HCT116 (cell line): ENCODE results near the gene PTTG2. TPM values are rescaled to one million over a fixed set of nuclear protein-coding genes. Genes with fewer than 3 reads are reported as not detected.

Source experiments
- ATAC-seq: fragments of 200-7000 bp; cut with Tn5 transposase; 2 replicates; pipeline ENCODE4 v1.9.1; 2020; ENCODE audit warnings: mild to moderate bottlenecking, moderate library complexity
- BruUV-seq: library from RNA; stranded (reverse); fragments of 400-500 nt; replicated peaks from 2 replicates; lab custom pipeline; 2021; lab: Mats Ljungman, UMichigan
- CTCF ChIA-PET: fragments of 300-600 bp; sonication (Branson Sonifier 250); formaldehyde crosslinking; loops from one replicate; lab custom pipeline; 2021; ENCODE audit warnings: antibody characterized with exemption; lab: Charles Lee
- POLR2A ChIA-PET: fragments of 300-600, 350-600 bp; sonication (Branson Sonifier 250); formaldehyde crosslinking; loops from one replicate; lab custom pipeline; 2021; ENCODE audit warnings: antibody characterized with exemption; lab: Charles Lee
- RAD21 ChIA-PET, 2 experiments: fragments of 300-600 bp; sonication (Branson Sonifier 250); formaldehyde crosslinking; loops; one replicate each; lab custom pipeline; 2023; ENCODE audit warnings: low total read pairs in 2 of 2; ENCODE audit not compliant: uncharacterized antibody in 2 of 2, unreplicated experiment in 2 of 2, low non-redundant PET in 1 of 2; lab: Charles Lee
- DNase-seq: peaks from one replicate; pipeline ENCODE4 v3.0.0-alpha.2; 2010; ENCODE audit warnings: low read depth, low spot score
- H2AFZ ChIP-seq: fragments of 200-600 bp; shearing (Covaris generic), sonication (generic); 2 replicates; pipeline ENCODE4 v1.6.1; 2017; ENCODE audit warnings: low read depth, mixed run types, mixed read lengths, antibody characterized with exemption, low read length; ENCODE audit not compliant: poor library complexity, severe bottlenecking
- H3K27ac ChIP-seq: 2 replicates; pipeline ENCODE4 v1.5.1; 2012; ENCODE audit warnings: low read depth, low read length
- H3K27me3 ChIP-seq: fragments of 200-600 bp; sonication (generic); 2 replicates; pipeline ENCODE4 v1.6.1; 2016; ENCODE audit warnings: mixed run types, low read length, mixed read lengths; ENCODE audit not compliant: insufficient read depth
- H3K36me3 ChIP-seq, 2 experiments: fragments of 200-500 bp in 1 of 2; fragments of 200-600 bp in 1 of 2; sonication (Bioruptor generic) in 1 of 2; sonication (generic) in 1 of 2; 2 replicates each; pipeline versions ENCODE4 v1.5.1 to v1.6.1; 2014 to 2016; ENCODE audit warnings: low read length in 2 of 2, inconsistent platforms in 1 of 2, mixed read lengths in 1 of 2, mixed run types in 1 of 2; ENCODE audit not compliant: insufficient read depth in 2 of 2, control insufficient read depth in 1 of 2
- H3K4me1 ChIP-seq, 2 experiments: fragments of 200-600 bp in 1 of 2; sonication (generic) in 1 of 2; 2 replicates each; pipeline versions ENCODE4 v1.5.1 to v1.6.1; 2012 to 2017; ENCODE audit warnings: low read length in 2 of 2, inconsistent platforms in 1 of 2, mild to moderate bottlenecking in 1 of 2, mixed read lengths in 1 of 2, mixed run types in 1 of 2, moderate library complexity in 1 of 2; ENCODE audit not compliant: insufficient read depth in 2 of 2, control insufficient read depth in 1 of 2
- H3K4me2 ChIP-seq: fragments of 200-600 bp; sonication (generic); 2 replicates; pipeline ENCODE4 v1.6.1; 2017; ENCODE audit warnings: mixed run types, low read length, mixed read lengths
- H3K4me3 ChIP-seq, 2 experiments: fragments of 200-600 bp in 1 of 2; sonication (generic) in 1 of 2; replicated peaks in 1 of 2; 2 replicates each; pipeline ENCODE4 v1.5.1; 2011 to 2016; ENCODE audit warnings: low read length in 2 of 2, control low read depth in 1 of 2, low read depth in 1 of 2, mild to moderate bottlenecking in 1 of 2, mixed read lengths in 1 of 2, mixed run types in 1 of 2
- H3K79me2 ChIP-seq: fragments of 200-600 bp; sonication (generic); 2 replicates; pipeline ENCODE4 v1.6.1; 2017; ENCODE audit warnings: mild to moderate bottlenecking, mixed run types, low read length, moderate library complexity, mixed read lengths; ENCODE audit not compliant: insufficient read depth
- H3K9ac ChIP-seq: fragments of 200-600 bp; sonication (generic); 2 replicates; pipeline ENCODE4 v1.6.1; 2016; ENCODE audit warnings: low read length, mixed read lengths
- H3K9me2 ChIP-seq: fragments of 200-600 bp; sonication (generic), shearing (Covaris generic); 2 replicates; pipeline ENCODE4 v1.6.1; 2017; ENCODE audit warnings: mixed run types, mild to moderate bottlenecking, moderate library complexity; ENCODE audit not compliant: insufficient read depth
- H3K9me3 ChIP-seq, 2 experiments: fragments of 200-500 bp in 1 of 2; fragments of 200-600 bp in 1 of 2; sonication (Bioruptor generic) in 1 of 2; sonication (generic) in 1 of 2; 2 replicates each; pipeline ENCODE4 v1.6.1; 2014 to 2017; ENCODE audit warnings: low read length in 2 of 2, mixed read lengths in 2 of 2, inconsistent platforms in 1 of 2, low read depth in 1 of 2, mild to moderate bottlenecking in 1 of 2, mixed run types in 1 of 2, moderate library complexity in 1 of 2; ENCODE audit not compliant: control insufficient read depth in 1 of 2, insufficient read depth in 1 of 2
- H4K20me1 ChIP-seq: fragments of 200-600 bp; sonication (generic), shearing (Covaris generic); 2 replicates; pipeline ENCODE4 v1.6.1; 2017; ENCODE audit warnings: mixed run types, mild to moderate bottlenecking, moderate library complexity; ENCODE audit not compliant: insufficient read depth
- ATF3 ChIP-seq: IDR thresholded peaks from 2 replicates; pipeline ENCODE4 v1.6.1; 2012
- CBX3 ChIP-seq: IDR thresholded peaks from 2 replicates; pipeline ENCODE4 v1.6.1; 2012; ENCODE audit warnings: low read depth
- CTCF ChIP-seq, 3 experiments: fragments of 200-600 bp in 1 of 3; sonication (generic) in 1 of 3; IDR thresholded peaks in 2 of 3; conservative IDR thresholded peaks in 1 of 3; 2 replicates each; pipeline ENCODE4 v1.5.1; 2012 to 2017; ENCODE audit warnings: low read depth in 2 of 3, low read length in 2 of 3, antibody characterized with exemption in 1 of 3, borderline replicate concordance in 1 of 3, control low read depth in 1 of 3, mild to moderate bottlenecking in 1 of 3, mixed read lengths in 1 of 3, mixed run types in 1 of 3, moderate library complexity in 1 of 3; ENCODE audit not compliant: insufficient read depth in 1 of 3
- EGR1 ChIP-seq: IDR thresholded peaks from 2 replicates; pipeline ENCODE4 v1.6.1; 2012; ENCODE audit warnings: low read depth
- ELF1 ChIP-seq: IDR thresholded peaks from 2 replicates; pipeline ENCODE4 v1.6.1; 2012; ENCODE audit warnings: low read depth, borderline replicate concordance
- EZH2 ChIP-seq: fragments of 200-600 bp; sonication (generic); IDR thresholded peaks from 2 replicates; pipeline ENCODE4 v1.6.1; 2017; ENCODE audit warnings: antibody characterized with exemption, mixed run types
- EZH2phosphoT487 ChIP-seq: fragments of 200-600 bp; IDR thresholded peaks from 2 replicates; pipeline ENCODE4 v1.6.1; 2018; ENCODE audit warnings: antibody characterized with exemption, borderline replicate concordance
- FOSL1 ChIP-seq: IDR thresholded peaks from 2 replicates; pipeline ENCODE4 v1.6.1; 2012; ENCODE audit warnings: low read depth
- MAX ChIP-seq: IDR thresholded peaks from 2 replicates; pipeline ENCODE4 v1.6.1; 2012
- POLR2A ChIP-seq: IDR thresholded peaks from 2 replicates; pipeline ENCODE4 v1.7.0; 2011; ENCODE audit warnings: borderline replicate concordance; ENCODE audit not compliant: insufficient read depth, insufficient read length; ENCODE audit errors: extremely low read depth
- POLR2AphosphoS5 ChIP-seq: IDR thresholded peaks from 2 replicates; pipeline ENCODE4 v1.6.1; 2011; ENCODE audit warnings: mild to moderate bottlenecking, low read depth, low read length, moderate library complexity
- RAD21 ChIP-seq: IDR thresholded peaks from 2 replicates; pipeline ENCODE4 v1.6.1; 2012; ENCODE audit warnings: low read depth, mild to moderate bottlenecking
- SIN3A ChIP-seq: IDR thresholded peaks from 2 replicates; pipeline ENCODE4 v1.6.1; 2012; ENCODE audit warnings: low read depth
- SP1 ChIP-seq: IDR thresholded peaks from 2 replicates; pipeline ENCODE4 v1.6.1; 2012; ENCODE audit warnings: low read depth
- SRF ChIP-seq: IDR thresholded peaks from 2 replicates; pipeline ENCODE4 v1.6.1; 2012; ENCODE audit warnings: low read depth
- YY1 ChIP-seq: IDR thresholded peaks from 2 replicates; pipeline ENCODE4 v1.6.1; 2011; ENCODE audit warnings: low read length, low read depth, moderate library complexity, mild to moderate bottlenecking; ENCODE audit not compliant: insufficient replicate concordance; ENCODE audit errors: extremely low read depth
- ZBTB33 ChIP-seq: IDR thresholded peaks from 2 replicates; pipeline ENCODE4 v1.6.1; 2011; ENCODE audit warnings: mild to moderate bottlenecking, low read length, moderate library complexity; ENCODE audit not compliant: insufficient replicate concordance; ENCODE audit errors: extremely low read depth
- ZFX ChIP-seq: fragments of 450-650 bp; IDR thresholded peaks from 2 replicates; pipeline ENCODE4 v1.6.1; 2017
- ZNF274 ChIP-seq: fragments of 200-500 bp; sonication (Bioruptor generic); IDR thresholded peaks from 2 replicates; pipeline ENCODE4 v1.6.1; 2014; ENCODE audit warnings: mild to moderate bottlenecking, low read depth, low read length, inconsistent platforms
- intact Hi-C: fragments of 100-400 bp; cut with micrococcal nuclease; formaldehyde crosslinking; loops from 2 replicates; pipeline ENCODE4 v1.10.0; 2022
- total RNA-seq: library from RNA; stranded (reverse); gene quantifications from one replicate; pipeline ENCODE4 v1.2.1, GENCODE V29; 2021; ENCODE audit not compliant: unreplicated experiment

PTTG2 gene
- total RNA-seq, 1 experiment from 2014 or later = not detected

- TF ChIP-seq SRF (no peak), ATF3 (no peak), CBX3 (no peak), ZBTB33 (no peak), EZH2 (no peak), ELF1 (no peak), EZH2phosphoT487 (no peak)
Measured at GRCh38 chr4:37980246-37980645, 20.0 kb downstream of the PTTG2 start (continued).

- no peak overlapping the region for H3K4me2 ChIP-seq
- intact Hi-C loops = no loop called here
Measured at GRCh38 chr4:37981425-37981824, 21.2 kb downstream of the PTTG2 start.

More at GRCh38 chr4:37981425-37981824, 21.2 kb downstream of the PTTG2 start:
- Histone ChIP-seq H3K9me2 (no peaks in the 10 kb centered on the region), H3K36me3 (no peaks in the 10 kb centered on the region), H3K79me2 (peaks cover 55% of the 10 kb centered on the region), H2AFZ (no peak overlapping the region), H3K9ac (no peak overlapping the region), H3K4me1 (peaks cover 3 to 27% of the 10 kb centered on the region in 2 experiments; a peak in 3 of 4 replicates), H3K27ac (no peak overlapping the region), H3K27me3 (no peaks in the 10 kb centered on the region), H3K4me3 (no peak overlapping the region), H3K9me3 (no peaks in the 10 kb centered on the region), H4K20me1 (no peaks in the 10 kb centered on the region)
- ChIA-PET POLR2A (no interaction called here), CTCF (no interaction called here), RAD21 (no interaction called here)
- TF ChIP-seq EZH2 (no peak), ATF3 (no peak), SRF (no peak), CBX3 (no peak), EGR1 (no peak), POLR2A (no peak), ZBTB33 (no peak), POLR2AphosphoS5 (no peak), MAX (no peak), ZNF274 (no peak), SIN3A (no peak), ZFX (no peak), YY1 (no peak), ELF1 (no peak), CTCF (IDR thresholded peaks at IDR 0.05 in 2 of 3, conservative IDR thresholded peaks at IDR 0.05 in 1 of 3; ENCODE audit: borderline replicate concordance in 1 of 3, insufficient read depth in 1 of 3, low read depth in 2 of 3, low read length in 2 of 3) (no peak), FOSL1 (no peak), SP1 (no peak), RAD21 (no peak), EZH2phosphoT487 (no peak)
- no peak for DNase-seq
- ATAC-seq = no peak
- BruUV-seq = no TSS peak
